ENCODE results near the gene IL12RB2.
"Not testable (repeated sequence)": the region's sequence is repeated elsewhere in the genome, so short reads cannot be mapped to it uniquely, and the experiment has no call there.

Gene IL12RB2

GRCh38 chr1:67400029-67400786 is 92.5 kb downstream of the IL12RB2 start:
- peak; percentile 69 for DNase-seq

DNA sequence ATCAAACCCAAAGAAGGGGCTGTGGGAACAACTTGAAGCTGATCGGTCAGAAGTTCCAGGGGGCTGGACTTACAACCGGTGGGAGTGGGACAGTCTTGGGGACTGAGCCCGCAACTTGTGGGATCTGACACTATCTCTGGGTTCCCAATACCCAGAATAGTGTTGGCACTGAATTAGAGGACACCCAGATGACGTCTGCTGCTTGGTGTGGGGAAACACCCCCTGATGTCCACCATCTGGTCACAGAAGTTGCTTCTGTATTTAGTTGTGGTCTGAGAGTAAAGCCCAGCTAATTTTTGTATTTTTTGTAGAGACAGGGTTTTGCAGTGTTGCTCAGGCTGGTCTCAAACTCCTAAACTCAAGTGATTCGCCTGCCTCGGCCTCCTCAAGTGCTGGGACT is 93.8 kb downstream of the IL12RB2 start:
- no peak for DNase-seq

GRCh38 chr1:67404212-67404620 is 96.5 kb downstream of the IL12RB2 start:
- DNase-seq: peak; percentile 33

DNA sequence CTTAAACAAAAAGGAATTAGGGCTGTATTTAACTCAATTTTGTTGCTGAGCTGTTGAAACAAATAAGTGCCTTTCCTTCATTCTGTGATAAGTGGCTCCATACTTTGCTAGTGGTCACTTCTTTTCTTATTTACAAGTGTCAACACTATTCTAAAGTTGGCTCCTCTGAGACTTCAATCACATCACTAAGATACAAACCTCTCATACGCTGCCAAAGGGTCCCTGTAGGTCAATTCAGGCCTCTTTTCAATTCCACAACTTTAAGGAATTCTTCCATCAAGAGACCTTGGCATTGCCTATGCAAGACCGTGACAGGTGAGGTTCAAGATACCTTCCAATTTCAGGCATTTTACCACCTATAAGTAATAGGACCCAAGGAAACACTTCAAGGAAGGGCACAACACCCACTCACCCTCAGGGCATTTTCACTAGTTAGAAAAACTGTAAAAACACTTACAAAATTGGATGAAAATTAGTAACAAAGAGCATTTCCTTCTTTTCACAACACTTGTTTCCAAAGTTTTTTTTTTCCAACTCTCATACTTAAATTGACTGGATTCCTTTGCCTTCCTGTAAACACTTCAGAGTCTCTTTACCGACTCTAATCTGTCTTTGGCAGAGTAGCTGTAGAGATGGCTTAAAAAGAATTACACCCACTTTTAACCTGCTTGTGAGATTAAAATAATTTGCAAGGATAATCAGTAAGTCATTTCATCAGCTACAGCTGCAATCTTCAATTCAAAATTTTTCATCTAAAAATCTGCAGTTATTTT is 98.0 kb downstream of the IL12RB2 start:
- DNase-seq: no peak

DNA sequence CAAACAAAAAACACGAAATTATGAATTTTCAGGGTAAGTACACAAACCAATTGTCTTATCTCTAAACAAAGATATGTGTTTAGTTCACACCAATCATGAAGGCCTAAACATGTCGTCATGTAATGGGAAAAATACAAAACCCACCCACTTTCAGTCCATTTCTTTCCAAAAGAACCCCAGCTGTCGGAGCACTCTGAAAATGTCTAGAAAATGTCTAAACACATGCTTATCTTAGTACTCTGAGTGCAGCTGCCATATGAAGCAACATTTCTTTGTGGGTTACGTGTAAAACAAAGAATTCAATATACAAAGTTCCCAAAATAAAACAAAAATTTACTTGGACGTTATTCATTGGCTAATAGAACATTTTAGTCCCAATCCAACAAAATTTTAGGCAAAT is 99.8 kb downstream of the IL12RB2 start:
- DNase-seq: no peak

DNA sequence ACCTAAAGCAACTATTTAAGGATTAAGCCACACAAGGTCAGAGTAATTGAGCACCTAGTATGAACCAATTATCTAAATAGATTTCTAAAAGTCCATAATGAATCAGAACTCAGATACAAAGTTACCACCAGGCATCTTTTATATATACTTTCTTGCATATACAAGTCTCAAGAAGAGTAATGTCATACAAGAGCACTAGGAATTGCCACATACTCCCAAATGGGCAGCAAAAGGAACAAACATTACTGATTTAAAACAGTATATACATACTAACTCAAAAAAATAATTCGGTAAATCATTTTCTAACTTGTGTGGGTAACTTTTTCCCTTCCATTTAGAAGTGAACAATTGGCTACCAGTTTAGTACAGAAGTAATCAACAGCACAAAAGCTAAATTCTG is 100.5 kb downstream of the IL12RB2 start:
- no peak for DNase-seq

- DNase-seq: not testable (repeated sequence)
Measured at GRCh38 chr1:67413101-67413500, 105.4 kb downstream of the IL12RB2 start.

DNA sequence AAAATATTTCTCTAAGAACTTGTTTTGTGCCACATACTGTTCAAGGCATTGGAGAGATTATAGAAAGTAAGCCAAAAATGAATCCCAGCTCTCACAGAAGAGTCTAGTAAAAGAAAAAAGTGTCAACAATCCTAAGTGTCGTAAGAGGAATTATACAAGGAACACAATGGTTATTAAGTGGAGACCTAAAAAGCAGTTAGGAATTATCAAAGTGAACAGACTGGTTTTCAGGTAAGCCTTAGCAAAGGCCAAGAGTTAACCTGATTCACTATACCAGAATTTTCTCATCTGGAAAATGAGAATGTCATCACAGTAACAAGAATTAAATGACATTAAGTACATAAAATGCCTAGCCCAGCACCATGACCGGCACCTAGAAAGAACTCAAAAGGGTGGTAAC is 106.9 kb downstream of the IL12RB2 start:
- no peak for DNase-seq

- no peak for DNase-seq
Measured at GRCh38 chr1:67415041-67415440, 107.4 kb downstream of the IL12RB2 start.

DNA sequence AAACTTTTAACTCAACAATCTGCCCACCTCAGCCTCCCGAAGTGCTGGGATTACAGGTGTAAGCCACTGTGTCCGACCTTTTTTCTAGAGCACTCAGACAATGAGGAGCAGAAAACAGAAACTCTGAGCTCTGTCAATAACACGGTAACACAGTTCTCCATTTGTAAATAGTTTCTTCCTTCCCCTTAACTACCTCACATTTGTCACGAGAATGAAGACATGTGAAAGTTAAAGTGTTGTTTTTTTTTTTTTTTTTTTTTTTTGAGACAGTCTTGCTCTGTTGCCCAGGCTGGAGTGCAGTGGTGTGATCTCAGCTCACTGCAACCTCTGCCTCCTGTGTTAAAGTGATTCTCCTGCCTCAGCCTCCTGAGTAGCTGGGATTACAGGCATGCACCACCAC is 110.1 kb downstream of the IL12RB2 start:
- not testable (repeated sequence) for DNase-seq

- DNase-seq: no peak
Measured at GRCh38 chr1:67418839-67419586, 111.3 kb downstream of the IL12RB2 start.

DNA sequence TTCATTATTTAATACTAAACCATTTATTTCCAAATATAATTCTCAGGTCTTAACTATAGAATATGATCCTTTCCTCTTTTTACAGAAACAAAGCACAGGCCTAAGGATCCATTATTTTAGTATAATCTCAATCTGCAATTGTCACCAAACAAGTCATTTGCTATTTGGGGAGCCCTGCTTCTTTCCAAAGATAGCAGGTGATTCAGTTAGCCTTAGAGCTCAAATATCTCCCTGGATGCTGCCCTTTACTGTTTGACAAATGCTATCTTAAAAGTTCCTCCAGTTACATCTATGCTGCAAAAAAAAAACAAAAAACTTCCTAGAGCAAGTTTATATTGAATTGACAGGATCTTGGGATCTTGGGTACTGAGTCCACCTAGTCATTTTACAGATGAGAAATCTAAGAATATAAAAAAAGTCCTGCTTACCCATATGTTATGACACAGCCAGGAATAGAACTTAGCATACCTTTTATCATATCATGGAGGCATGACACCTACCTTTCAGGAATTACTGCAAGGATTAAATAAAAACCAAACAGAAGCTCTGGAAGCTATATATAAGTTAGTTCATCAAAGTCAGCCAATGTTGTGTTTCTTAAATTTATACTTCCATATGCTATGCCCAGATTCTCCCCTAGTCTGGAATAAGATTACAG is 113.3 kb downstream of the IL12RB2 start:
- no peak for DNase-seq

DNA sequence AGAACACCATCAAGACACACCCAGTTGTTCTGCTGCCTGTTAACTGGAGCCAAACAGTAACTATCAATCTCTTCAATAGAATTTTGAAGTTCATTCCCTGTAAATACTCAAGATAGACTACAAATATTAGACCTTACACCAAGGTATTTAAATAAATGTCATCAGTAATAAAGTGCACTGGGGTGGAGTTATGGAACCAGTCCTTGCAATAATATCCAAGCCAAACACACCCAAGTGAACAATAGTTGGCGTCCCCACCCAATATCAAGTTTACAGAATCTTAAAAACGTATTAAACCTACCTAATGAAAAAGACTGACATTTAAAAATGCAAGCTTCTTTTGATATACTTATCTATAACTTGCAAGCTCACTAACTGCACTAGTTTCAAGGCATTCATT is 119.8 kb downstream of the IL12RB2 start:
- no peak for DNase-seq

DNA sequence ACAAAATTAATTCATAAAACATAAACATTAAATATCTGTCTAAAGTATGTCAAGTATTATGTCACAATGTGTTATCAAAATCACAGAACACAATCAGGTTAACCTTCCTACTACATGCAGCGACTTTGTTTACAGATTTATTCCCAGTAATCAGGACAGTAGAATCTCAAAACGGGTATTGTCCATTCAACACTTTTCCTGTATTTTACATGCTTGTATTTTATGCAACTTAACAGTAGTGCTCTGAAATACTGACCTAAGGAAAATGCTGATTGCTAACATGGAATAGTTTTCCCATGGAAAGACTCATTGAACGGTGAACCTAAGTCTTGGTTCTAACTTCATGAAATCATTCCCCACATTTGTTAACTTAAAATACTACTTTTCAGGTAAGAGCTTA is 120.3 kb downstream of the IL12RB2 start:
- DNase-seq: no peak

DNA sequence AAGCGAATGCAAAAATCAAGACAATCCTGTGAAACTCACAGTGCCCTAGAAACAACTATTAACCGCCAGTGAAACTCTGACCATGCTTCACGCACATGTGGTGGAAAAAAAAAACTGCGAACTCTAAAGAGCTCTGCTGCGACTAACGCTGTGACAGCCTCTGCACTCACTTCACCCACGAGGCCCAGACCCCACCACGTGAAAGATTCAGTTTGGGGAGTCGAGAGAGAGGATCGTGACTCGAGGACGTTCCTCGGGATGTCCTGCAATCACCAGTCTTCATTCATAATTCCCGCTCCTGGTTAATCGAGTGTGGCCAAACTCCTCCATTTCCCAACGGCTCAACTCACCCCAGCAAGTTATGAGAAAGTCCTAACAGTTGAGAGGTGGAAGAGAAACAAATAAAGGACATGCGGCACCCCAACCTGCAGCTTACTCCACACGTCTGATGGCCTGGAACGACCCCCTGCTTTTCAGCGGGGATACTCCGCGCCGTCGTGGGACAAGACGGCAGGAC is 121.4 kb downstream of the IL12RB2 start:
- peak; percentile 63 for DNase-seq

GRCh38 chr1:67429528-67430357 is 122.1 kb downstream of the IL12RB2 start:
- DNase-seq: peak; percentile 72

GRCh38 chr1:67430358-67431155 is 122.9 kb downstream of the IL12RB2 start, which contains the start of gene SERBP1:
TSS of gene SERBP1 (minus strand) at chr1:67430402. CDS start at chr1:67430300, 102 bp downstream.
- DNase-seq: peak; percentile 100

DNA sequence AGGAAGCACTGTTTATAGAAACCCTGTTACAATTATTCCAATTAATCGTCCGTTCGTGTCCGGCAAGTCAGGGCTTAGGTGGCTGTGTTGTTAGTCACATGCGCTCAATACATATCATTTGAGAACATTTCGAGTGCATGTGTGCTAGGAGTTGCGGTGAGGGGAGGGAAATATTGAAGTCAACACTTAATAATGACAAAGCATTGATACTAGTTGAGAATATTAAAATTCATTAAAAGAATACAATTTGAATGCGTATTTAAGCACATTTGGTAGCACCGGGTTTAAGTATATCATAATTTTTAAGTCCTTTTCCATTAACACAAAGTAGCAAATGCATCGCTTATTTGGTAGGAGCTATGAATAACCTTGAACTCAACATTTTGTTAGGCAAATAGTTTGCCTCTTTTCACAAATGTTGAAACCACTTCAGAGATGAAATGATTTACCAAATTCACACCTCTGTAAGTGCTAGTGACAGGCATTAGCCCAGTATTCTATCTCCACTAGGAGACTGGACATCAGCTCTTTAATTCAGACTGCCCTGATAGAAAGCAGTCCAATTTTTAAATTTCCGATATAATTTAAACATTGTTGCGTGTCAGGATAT is 123.6 kb downstream of the IL12RB2 start:
- peak; percentile 63 for DNase-seq

- no peak for DNase-seq
Measured at GRCh38 chr1:67431869-67432578, 124.4 kb downstream of the IL12RB2 start.

GRCh38 chr1:67432745-67433144 is 125.1 kb downstream of the IL12RB2 start:
- DNase-seq: no peak

All from DMS53 (cell line).